NT2/D1 (cell line): ENCODE data around the gene GNG12.

Source experiments
- DNase-seq: peaks from one replicate; pipeline ENCODE4 v3.0.0-alpha.2; 2011; ENCODE audit warnings: low read depth, low spot score
- H3K27me3 ChIP-seq: 2 replicates; pipeline ENCODE4 v1.6.0; 2011; ENCODE audit warnings: mild to moderate bottlenecking; ENCODE audit not compliant: insufficient read length, insufficient read depth
- H3K36me3 ChIP-seq: 2 replicates; pipeline ENCODE4 v1.6.1; 2011; ENCODE audit warnings: mild to moderate bottlenecking, low read length, mixed read lengths; ENCODE audit not compliant: insufficient read depth, insufficient read length
- H3K4me1 ChIP-seq: 2 replicates; pipeline ENCODE4 v1.5.1; 2011; ENCODE audit not compliant: insufficient read depth, insufficient read length
- H3K4me3 ChIP-seq: 2 replicates; pipeline ENCODE4 v1.5.1; 2011; ENCODE audit warnings: low read depth; ENCODE audit not compliant: insufficient read length
- H3K9ac ChIP-seq: 2 replicates; pipeline ENCODE4 v1.6.0; 2011; ENCODE audit warnings: low read depth; ENCODE audit not compliant: insufficient read length
- H3K9me3 ChIP-seq: 2 replicates; pipeline ENCODE4 v1.5.1; 2011; ENCODE audit warnings: mild to moderate bottlenecking, low read length; ENCODE audit not compliant: insufficient read depth
- SUZ12 ChIP-seq: IDR thresholded peaks from 2 replicates; pipeline ENCODE4 v1.6.1; 2011; ENCODE audit not compliant: insufficient read length, insufficient read depth; ENCODE audit errors: extremely low read depth
- YY1 ChIP-seq: IDR thresholded peaks from 2 replicates; pipeline ENCODE4 v1.6.1; 2011; ENCODE audit not compliant: insufficient read length, insufficient read depth
- ZNF274 ChIP-seq: IDR thresholded peaks from 2 replicates; pipeline ENCODE4 v1.6.1; 2011; ENCODE audit warnings: mild to moderate bottlenecking, low read depth, low read length

GNG12 gene

DNA sequence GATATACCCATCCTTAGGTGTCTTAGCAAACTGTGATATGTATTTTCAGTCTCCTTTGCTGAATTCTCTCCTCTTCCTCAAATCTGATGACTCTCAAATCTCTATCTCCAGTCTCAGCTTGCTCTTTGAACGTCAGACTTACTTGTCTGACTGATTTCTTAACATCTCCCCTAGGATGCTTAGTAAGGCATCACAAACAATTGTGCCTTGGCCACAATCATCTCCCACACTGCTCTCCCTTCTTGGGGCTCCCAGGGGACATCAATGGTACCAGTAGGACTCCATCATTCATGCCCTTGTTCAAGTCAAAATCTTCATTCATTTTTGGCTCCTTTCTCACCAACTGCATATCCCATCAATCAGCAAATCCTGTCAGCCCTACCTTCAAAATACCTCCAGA lies 42.0 kb downstream of the GNG12 start:
- Histone ChIP-seq H3K27me3 (no peaks in the 10 kb centered on the region), H3K9ac (no peak overlapping the region), H3K4me3 (no peak overlapping the region), H3K36me3 (no peaks in the 10 kb centered on the region), H3K9me3 (0 out of 2 replicates have a peak, but pooled peaks cover 2% of the 10 kb centered on the region), H3K4me1 (peaks cover 12% of the 10 kb centered on the region)
- DNase-seq: no peak
- TF ChIP-seq SUZ12 (no peak), YY1 (no peak), ZNF274 (no peak)

DNA sequence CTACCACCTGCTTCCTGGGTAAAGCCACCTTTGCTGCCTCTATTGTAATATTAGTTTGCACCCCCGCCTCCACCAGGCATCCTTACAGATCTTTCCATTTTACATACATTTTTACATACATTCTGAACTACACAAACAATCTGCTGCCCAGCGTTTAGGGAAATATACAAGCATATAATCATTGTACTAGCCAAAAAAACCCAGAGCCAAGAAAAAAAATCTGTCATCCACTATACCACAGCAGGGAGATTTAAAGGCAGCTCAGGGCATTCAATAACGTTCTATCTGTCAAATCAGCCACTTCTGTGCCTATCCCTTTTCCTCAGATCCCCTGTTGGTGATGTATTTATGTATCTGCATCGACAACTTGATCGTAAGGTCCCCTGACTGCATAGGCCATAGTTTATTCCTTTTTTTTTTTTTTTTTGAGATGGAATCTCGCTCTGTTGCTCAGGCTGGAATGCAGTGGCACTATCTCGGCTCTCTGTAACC lies 43.0 kb downstream of the GNG12 start:
- TF ChIP-seq YY1 (no peak), SUZ12 (no peak), ZNF274 (no peak)
- Histone ChIP-seq H3K9me3 (no peaks in the 10 kb centered on the region), H3K4me1 (peaks cover 12% of the 10 kb centered on the region)

DNA sequence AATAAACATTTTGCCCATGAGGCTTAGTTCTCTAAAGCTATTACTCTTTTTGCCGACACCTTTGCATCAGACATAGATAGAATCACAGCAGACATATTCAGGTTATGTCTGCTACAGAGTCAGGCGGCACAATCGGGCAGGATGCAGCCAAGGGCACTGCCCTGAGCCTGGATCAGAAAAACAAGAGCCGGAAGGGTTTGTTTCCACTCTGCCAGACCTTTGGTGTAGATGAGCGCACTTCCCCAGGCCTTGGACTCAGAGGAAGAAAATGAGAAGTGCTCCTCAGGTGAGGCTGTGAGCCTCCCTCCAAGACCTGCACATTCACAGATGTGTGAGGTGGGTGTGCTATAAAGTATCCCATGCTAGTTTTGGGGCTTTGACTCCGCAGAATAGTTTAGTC lies 43.7 kb downstream of the GNG12 start:
- Histone ChIP-seq H3K9ac (no peak overlapping the region), H3K4me3 (no peak overlapping the region), H3K9me3 (no peaks in the 10 kb centered on the region), H3K4me1 (peaks cover 12% of the 10 kb centered on the region), H3K36me3 (no peaks in the 10 kb centered on the region), H3K27me3 (no peaks in the 10 kb centered on the region)
- DNase-seq: no peak
- TF ChIP-seq ZNF274 (no peak), SUZ12 (no peak), YY1 (no peak)

More for the DNA sequence above, 43.0 kb downstream of the GNG12 start:
- no peak for DNase-seq
- Histone ChIP-seq H3K27me3 (no peaks in the 10 kb centered on the region), H3K4me3 (no peak overlapping the region), H3K9ac (no peak overlapping the region), H3K36me3 (no peaks in the 10 kb centered on the region)

DNA sequence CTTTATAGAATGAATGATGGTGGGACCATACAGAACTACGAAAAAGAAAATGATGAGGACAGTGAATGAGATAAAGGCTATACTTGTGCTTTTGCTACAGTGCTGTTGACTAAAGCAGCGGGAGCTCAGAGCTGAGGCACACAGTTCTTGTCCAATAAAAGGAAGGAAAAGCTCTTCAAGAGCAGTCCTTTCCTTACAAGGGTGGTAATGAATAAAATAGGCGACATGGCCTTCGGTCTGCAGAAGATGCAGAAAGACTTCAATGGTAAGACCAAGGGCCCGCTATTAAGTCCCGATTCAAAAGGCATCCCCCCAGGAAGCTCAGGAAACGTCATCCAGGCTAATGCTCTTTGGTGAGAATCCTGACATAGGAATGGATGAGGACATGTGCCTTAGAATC lies 44.4 kb downstream of the GNG12 start:
- H3K27me3 ChIP-seq: no peaks in the 10 kb centered on the region
- no peaks in the 10 kb centered on the region for H3K36me3 ChIP-seq
- TF ChIP-seq YY1 (no peak), ZNF274 (no peak), SUZ12 (no peak)
- no peak overlapping the region for H3K4me3 ChIP-seq
- peaks cover 12% of the 10 kb centered on the region for H3K4me1 ChIP-seq
- H3K9me3 ChIP-seq: no peaks in the 10 kb centered on the region
- H3K9ac ChIP-seq: no peak overlapping the region
- DNase-seq: no peak

DNA sequence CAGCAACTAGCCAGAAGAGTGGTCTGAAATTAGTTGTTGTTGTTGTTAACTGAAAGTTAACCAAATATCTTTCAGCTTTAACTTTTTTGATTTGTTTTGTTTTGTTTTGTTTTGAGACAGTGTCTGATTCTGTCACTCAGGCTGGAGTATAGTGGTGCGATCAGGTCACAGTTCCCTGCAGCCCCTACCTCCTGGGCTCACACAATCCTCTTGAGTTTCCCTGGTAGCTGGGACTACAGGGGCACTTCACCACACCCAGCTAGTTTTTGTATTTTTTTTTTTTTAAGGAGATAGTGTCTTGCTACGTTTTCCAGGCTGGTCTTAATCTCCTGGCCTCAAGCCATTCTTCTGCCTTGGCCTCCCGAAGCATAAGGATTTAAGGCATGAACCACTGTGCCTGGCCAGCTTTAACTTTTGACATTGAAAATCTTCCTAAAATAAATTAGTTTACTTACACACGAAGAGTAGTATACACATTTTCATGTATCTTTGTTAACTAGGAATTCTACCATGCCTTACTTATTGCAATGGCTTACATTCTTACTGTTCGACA lies 45.0 kb downstream of the GNG12 start:
- Histone ChIP-seq H3K9me3 (no peaks in the 10 kb centered on the region), H3K9ac (no peak overlapping the region), H3K4me3 (no peak overlapping the region), H3K36me3 (no peaks in the 10 kb centered on the region), H3K27me3 (no peaks in the 10 kb centered on the region), H3K4me1 (peaks cover 12% of the 10 kb centered on the region)
- DNase-seq: no peak
- TF ChIP-seq SUZ12 (no peak), ZNF274 (no peak), YY1 (no peak)

DNA sequence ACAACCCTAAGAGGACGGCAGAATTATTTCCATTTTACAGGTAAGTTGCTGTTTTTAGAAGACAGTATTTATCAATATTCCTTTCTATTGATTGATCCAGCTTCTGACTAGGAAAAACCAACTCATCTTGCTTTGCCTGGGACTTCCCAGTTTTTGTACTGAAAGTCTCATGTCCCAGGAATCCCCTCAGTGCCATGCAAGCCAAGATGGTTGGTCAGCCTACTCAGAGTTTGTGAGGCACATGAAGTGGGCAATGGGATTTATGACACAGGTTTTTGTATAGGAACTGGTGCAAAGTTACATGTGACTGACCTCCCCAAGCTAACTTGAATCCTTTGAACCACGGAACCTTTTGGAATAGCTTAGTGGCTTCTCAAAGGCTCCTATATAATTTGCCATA lies 45.5 kb downstream of the GNG12 start:
- Histone ChIP-seq H3K27me3 (no peaks in the 10 kb centered on the region), H3K9me3 (no peaks in the 10 kb centered on the region), H3K4me3 (no peak overlapping the region), H3K4me1 (peaks cover 10% of the 10 kb centered on the region), H3K9ac (no peak overlapping the region), H3K36me3 (no peaks in the 10 kb centered on the region)
- TF ChIP-seq ZNF274 (no peak), YY1 (no peak), SUZ12 (no peak)
- DNase-seq: no peak

DNA sequence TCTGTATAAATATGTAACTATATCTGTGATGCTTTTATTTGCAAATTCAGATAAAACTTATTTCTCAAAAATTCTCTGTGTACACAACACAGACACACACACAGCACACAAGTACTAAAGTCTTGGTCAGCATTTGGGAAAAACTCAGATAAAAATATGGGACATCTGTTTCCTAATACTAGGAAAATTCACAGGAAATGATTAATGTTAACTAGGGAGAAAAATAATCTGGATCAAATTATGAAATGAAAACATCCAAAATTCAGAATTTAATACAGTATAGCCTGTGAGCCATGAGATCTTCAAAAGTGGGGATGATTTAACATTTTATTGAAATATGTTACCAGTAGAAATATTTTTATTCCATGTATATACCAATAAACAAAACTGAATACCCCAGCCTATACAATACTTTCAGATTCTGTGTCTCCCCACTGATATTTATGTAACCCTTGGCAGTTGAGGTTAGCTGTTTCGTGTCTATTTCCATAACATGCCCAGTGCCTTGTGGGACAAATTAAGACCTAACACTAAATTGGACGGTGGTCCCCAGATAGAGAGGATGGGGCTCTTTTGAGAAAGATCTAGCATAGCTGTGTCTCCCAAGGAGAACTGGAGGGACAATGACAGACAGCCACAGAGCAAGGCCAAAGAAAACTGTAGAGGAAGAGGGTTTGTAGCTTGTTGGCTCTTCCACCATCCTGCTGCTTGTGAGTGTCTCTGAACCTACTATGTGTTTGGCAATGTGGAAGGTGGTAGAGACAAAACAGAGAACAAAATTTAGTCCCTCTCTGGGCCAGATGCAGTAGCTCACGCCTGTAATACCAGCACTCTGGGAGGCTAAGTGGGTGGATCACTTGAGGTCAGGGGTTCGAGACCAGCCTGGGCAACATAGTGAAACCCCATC lies 47.2 kb downstream of the GNG12 start:
- Histone ChIP-seq H3K9ac (no peak overlapping the region), H3K9me3 (no peaks in the 10 kb centered on the region), H3K36me3 (no peaks in the 10 kb centered on the region), H3K4me3 (no peak overlapping the region), H3K4me1 (peaks cover under 1% of the 10 kb centered on the region), H3K27me3 (no peaks in the 10 kb centered on the region)
- DNase-seq: no peak
- TF ChIP-seq YY1 (no peak), ZNF274 (no peak), SUZ12 (no peak)
